GM18508 (cell line): ENCODE data around the gene AADAC.
"Not testable (repeated sequence)": the region's sequence is repeated elsewhere in the genome, so short reads cannot be mapped to it uniquely, and the experiment has no call there.

Source experiments
- ATAC-seq: cut with Tn5 transposase; IDR thresholded peaks from one replicate; pipeline ENCODE4 v1.9.1; 2021; ENCODE audit warnings: moderate number of reproducible peaks; ENCODE audit not compliant: insufficient read depth, unreplicated experiment

Gene AADAC

DNA sequence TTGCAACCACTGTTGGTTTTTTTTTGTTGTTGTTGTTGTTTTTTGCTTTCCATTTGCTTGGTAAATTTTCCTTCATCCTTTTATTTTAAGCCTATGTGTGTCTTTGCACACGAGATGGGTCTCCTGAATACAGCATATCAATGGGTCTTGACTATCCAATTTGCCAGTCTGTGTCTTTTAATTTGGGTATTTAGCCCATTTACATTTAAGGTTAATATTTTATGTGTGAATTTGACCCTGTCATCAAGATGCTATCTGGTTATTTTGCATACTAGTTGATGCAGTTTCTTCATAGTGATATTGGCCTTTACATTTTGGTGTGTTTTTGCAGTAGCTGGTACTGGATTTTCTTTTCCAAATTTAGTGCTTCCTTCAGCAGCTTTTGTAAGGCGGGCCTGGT is 36.1 kb downstream of the AADAC start:
- ATAC-seq: not testable (repeated sequence)

DNA sequence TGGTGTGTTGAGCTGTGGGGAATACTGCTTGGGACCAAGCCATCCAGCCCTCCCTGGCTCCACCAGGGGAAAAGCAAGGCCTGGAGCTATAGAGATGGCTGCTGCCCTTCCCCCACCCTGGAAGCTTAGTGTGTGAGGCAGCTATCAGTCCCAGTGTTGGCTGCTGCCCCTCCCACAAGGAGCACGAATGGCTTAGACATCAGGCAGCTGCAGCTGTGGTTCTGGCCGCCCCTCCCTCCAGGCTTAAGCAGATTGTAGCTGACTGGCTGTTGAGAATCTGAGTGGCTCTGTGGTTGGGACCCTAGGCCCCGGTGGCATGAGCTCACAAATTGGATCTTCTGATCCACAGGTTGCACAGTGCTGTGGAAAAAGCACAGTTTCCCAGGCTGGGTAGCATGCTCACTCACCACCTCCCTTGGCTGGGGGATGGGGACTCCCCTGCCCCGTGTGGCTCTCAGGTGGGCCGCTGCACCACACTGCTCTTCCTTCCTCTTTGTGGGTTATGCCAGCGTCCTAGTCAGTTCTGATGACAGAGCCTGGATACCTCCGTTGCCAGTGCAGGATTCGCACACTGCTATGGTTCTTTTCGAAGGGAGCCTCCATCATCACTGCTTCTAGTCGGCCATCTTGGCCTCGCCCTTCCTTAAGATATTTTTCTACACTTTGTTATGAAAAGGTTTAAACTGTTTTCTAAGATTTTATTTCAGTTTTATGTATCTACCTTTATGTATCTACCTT is 38.3 kb downstream of the AADAC start:
- no peak for ATAC-seq

GRCh38 chr3:151856118-151856517 is 42.2 kb downstream of the AADAC start:
- ATAC-seq: no peak

DNA sequence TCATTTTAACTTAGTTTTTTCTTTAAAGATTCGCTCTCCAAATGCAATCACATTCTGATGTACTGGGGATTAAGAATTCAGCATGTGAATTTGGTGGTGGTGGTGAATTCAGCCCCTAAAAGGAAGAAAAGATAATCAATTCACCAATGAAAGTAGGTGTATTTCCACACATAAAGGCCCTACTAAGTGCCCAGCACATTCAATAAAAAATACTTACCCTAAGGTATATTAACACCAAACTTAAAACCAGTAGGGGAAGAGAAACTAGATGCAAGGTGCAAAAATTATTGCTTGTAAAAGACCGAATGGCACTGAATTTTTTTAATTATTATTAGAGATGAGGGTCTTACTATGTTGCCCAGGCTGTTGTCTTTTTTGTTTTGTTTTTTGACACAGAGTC is 42.7 kb downstream of the AADAC start:
- no peak for ATAC-seq

DNA sequence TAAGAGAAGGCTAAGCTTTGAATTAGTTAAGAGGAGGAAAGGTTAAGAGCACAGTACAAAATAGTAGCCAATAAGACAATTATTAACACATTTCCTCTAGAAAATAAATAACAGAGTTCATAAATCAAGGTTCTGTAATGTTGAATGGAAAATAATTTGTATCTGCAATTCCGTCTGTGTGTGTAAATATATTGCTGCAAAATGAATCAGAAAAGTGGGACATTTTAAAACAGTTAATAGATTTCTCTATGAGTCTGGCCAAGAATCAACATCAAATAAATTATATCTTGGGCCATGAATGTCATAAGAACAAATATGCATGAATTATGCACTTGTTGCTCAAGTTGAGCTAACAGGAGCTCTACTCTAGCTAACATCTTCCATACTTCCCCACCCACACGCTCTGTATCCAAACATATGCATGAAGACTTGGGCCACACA is 45.3 kb downstream of the AADAC start:
- no peak for ATAC-seq

- no peak for ATAC-seq
Observed at GRCh38 chr3:151859905-151860304, 46.0 kb downstream of the AADAC start.

DNA sequence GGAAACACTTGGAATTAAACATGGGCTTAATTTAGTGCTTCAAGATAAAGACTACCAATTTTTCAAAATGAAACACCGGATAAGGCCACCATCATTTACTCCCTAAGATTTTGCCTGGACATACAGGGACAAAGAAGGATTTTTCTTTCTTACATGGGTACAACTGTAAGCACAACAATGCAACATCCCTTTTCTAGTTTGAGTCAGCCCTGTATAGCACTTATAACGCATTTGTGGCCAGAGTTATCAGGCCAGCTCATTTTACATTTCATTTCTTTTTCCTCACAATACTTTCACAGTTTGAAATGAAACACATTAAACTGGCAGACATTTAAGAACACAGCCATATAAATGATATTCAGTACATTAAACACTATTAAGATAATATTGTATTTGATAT is 49.7 kb downstream of the AADAC start:
- ATAC-seq: no peak

- ATAC-seq: no peak
Observed at GRCh38 chr3:151864423-151865101, 50.6 kb downstream of the AADAC start.

DNA sequence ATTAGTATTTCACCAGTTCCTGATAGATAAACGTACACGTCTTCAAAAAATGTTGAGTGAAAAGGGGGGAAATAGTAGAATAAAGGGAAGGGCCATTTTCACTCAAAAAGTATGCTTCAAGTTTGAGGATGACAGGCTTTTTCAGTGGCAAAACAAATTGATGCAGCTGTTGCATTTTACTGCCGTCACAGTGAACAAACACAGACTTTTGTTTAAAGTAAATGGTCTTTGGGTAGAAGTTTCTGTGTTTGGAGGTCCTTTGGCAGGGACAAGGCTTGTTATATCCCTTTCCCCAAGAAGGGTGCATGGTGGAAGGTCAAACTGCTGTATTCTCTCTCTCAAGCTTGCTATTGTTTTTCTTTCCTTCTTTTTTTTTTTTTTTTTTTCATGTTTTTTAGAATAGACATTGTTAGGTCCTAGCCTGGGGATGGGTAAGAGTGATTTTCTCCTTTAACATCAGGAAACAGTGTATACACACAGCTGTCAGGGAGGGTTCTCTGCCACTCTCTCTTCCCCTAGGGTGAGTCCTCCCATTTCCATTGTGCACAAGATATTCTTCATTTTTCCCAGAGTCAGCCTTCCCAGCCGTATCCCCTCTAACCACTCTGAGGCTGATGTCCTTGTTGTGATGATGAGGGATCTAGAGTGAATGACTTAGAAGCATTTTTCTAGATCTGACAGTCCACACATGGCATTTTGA is 52.9 kb downstream of the AADAC start:
- ATAC-seq: no peak

GRCh38 chr3:151867666-151868065 is 53.8 kb downstream of the AADAC start:
- no peak for ATAC-seq

DNA sequence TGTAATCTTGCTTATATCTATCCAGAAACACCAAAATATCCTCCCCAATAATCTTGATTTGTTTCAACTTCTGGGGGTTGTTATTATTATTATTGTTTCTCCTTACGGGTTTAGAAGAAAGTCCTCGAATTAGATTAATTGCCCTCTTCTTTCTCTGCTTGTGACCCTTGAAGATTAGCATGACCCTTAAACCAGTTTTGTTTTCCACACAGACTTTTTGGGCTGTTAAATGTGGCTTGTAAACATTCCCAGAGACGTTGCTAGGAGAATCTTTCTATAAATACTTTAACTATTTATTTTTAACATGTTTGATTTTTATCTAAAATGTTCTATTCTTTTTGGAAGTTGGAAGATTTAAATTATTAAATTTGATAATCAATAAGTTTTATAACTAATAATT is 55.3 kb downstream of the AADAC start:
- no peak for ATAC-seq

GRCh38 chr3:151871639-151872468 is 57.9 kb downstream of the AADAC start:
- peak; percentile 72 for ATAC-seq

DNA sequence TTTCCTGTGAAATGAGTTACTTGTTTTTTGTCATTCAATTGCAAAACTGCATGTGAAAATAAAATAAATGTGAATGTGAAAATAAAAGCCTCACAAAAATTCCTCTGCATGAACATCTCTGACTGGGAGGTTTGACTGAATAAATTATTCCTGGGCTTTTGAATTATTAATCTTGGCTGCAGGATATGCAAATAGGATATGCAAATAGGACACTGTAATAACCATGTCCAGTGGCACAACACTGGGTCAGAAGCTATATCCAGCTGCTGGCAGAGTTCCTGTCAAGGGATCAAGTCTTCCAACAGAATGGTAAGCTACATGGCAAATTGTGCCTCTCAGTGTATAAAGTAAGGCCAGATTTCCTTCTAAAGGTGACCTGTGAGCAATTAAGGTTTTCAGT is 59.5 kb downstream of the AADAC start, which contains the start of gene SUCNR1:
TSS of gene SUCNR1 (plus strand) at position 246 of the 400 bp plus-strand sequence. CDS start 6,250 bp downstream, outside the sequence.
- ATAC-seq: no peak

DNA sequence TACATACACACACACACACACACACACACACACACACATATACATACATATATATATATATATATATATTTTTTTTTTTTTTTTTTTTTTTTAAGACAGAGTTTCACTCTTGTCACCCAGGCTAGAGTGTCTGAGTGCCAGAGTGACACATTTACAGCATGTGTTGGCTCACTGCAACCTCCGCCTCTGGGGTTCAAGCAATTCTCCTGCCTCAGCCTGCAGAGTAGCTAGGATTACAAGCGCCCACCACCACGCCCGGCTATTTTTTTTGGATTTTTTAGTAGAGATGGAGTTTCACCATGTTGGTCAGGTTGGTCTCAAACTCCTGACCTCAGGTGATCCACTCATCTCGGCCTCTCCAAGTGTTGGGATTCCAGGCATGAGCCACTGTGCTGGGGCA is 60.2 kb downstream of the AADAC start:
- not testable (repeated sequence) for ATAC-seq

DNA sequence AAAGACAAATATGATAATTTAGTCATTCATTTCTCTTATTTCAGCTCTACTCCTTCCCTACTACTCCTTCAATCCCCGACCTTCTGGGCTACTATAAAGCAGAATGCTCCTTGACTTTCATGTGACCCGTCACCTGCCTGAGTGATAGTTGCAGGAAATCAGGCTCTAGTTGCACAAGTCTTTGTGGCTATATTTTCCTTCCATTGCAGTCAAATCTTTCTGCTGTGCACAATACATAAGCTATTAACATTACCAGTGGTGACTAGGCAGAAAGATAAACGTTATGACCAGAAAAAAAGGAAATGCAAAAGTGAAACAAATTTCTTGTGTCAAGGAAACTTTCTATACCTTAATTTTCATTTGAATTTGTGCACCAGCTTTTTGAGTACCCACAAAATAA is 61.8 kb downstream of the AADAC start:
- peak; percentile 66 for ATAC-seq

DNA sequence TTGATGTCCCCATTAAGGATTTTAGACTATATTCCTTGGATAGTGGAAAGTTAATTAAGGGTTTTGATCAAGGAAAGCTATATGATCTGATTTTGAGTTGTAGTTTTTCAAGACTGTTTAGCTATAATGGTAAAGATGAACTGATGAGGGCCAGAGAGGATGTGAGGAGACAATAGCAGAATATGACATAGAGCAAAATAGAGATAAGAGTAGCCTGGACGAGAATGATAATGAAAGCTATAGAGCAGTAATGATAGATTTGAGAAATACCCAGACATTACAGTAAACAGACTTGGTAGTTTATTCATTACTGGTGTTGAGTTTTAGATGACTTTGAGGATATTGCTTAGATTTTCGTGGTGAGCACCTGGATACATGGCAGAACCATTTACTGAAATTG is 63.4 kb downstream of the AADAC start:
- ATAC-seq: no peak
